ENCODE results near the gene SPX. TPM values are rescaled to one million over a fixed set of nuclear protein-coding genes. Genes with fewer than 3 reads are reported as not detected.

SPX gene
- total and polyA plus RNA-seq, 7 donors, result 0.59 to 17.1 (median 2.4) TPM

DNA sequence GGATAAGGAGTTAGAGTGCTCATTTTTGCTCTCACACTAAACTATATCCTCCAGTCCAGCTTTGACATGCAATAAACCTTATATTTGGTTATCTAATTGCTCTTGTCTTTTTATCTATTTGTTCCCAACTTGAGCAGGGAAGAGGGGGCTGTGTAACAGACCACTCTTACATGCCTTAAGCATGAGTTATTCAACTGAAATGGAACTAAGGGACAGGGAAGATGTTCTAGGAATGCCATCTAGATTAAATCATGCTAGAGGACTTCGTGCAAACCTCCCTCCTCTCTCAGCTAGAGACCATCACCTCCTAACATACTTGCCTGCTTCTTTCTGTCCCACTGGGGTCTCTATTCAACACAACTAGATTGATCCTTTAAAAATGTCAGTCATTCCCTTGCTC is 20.6 kb downstream of the SPX start:
- DNase-seq, result no peak
- intact Hi-C loops (cut with DNase I), result no loop called here
- no peak overlapping the region for H3K27ac ChIP-seq
- peaks cover 18% of the 10 kb centered on the region for H3K4me1 ChIP-seq
- no peaks in the 10 kb centered on the region for H3K27me3 ChIP-seq (ENCODE audit: insufficient read depth in 3 of 3, low read length in 2 of 3)
- no peaks in the 10 kb centered on the region for H3K9me3 ChIP-seq
- WGBS, 3 donors, result 0 to 9% (median 0%) methylated on average over 1 of the region's 1 CpG
- no peak overlapping the region for H3K4me3 ChIP-seq
- H3K36me3 ChIP-seq (ENCODE audit: insufficient read depth in 1 of 2, low read depth in 1 of 2), result no peaks in the 10 kb centered on the region
- TF ChIP-seq, protein P1, sequence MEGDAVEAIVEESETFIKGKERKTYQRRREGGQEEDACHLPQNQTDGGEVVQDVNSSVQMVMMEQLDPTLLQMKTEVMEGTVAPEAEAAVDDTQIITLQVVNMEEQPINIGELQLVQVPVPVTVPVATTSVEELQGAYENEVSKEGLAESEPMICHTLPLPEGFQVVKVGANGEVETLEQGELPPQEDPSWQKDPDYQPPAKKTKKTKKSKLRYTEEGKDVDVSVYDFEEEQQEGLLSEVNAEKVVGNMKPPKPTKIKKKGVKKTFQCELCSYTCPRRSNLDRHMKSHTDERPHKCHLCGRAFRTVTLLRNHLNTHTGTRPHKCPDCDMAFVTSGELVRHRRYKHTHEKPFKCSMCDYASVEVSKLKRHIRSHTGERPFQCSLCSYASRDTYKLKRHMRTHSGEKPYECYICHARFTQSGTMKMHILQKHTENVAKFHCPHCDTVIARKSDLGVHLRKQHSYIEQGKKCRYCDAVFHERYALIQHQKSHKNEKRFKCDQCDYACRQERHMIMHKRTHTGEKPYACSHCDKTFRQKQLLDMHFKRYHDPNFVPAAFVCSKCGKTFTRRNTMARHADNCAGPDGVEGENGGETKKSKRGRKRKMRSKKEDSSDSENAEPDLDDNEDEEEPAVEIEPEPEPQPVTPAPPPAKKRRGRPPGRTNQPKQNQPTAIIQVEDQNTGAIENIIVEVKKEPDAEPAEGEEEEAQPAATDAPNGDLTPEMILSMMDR (IDR thresholded peaks at IDR 0.05), result no peak
- no peak for ATAC-seq

DNA sequence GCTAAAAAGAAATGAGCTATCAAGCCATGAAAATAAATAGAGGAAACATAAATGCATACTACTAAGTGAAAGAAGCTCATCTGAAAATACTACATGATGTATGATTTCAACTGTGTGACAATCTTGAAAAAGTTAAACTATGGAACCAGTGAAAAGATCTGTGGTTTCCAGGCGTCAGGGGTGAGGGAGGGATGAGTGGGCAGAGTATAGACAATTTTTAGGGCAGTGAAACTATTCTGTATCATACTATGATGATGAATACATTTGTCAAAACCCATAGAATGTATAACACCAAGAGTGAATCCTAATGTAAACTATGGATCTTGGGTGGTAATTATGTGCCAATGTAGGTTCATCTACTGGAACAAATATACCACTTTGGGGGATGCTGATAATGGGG is 21.3 kb downstream of the SPX start:
- H3K27me3 ChIP-seq (ENCODE audit: insufficient read depth in 3 of 3, low read length in 2 of 3), result no peaks in the 10 kb centered on the region
- TF ChIP-seq, protein P1 (IDR thresholded peaks at IDR 0.05), result no peak
- H3K4me1 ChIP-seq, result peaks cover 21% of the 10 kb centered on the region
- no peaks in the 10 kb centered on the region for H3K36me3 ChIP-seq (ENCODE audit: insufficient read depth in 1 of 2, low read depth in 1 of 2)
- H3K27ac ChIP-seq, result no peak overlapping the region
- 86 to 100% (median 91%) methylated on average over 1 of the region's 1 CpG for WGBS, 3 donors
- no peaks in the 10 kb centered on the region for H3K9me3 ChIP-seq
- intact Hi-C loops (cut with DNase I), result no loop called here
- DNase-seq (no peak), ATAC-seq (no peak)
- no peak overlapping the region for H3K4me3 ChIP-seq

GRCh38 chr12:21551841-21552465 is 25.9 kb downstream of the SPX start:
- TF ChIP-seq, protein P1 (IDR thresholded peaks at IDR 0.05), result no peak
- Histone ChIP-seq H3K27me3 (ENCODE audit: insufficient read depth in 3 of 3, low read length in 2 of 3) (no peaks in the 10 kb centered on the region), H3K27ac (peak overlapping the region; percentile 89), H3K9me3 (no peaks in the 10 kb centered on the region), H3K4me3 (no peak overlapping the region), H3K36me3 (ENCODE audit: insufficient read depth in 1 of 2, low read depth in 1 of 2) (no peaks in the 10 kb centered on the region), H3K4me1 (peaks cover 26% of the 10 kb centered on the region)
- WGBS, 3 donors, result 5 to 10% (median 8%) methylated on average over 4 of the region's 4 CpGs
- DNase-seq (no peak), ATAC-seq (peak; percentile 82 to 94 (median 86))
- intact Hi-C loops (cut with DNase I), result no loop called here

GRCh38 chr12:21552635-21553328 is 26.7 kb downstream of the SPX start:
- Histone ChIP-seq H3K9me3 (no peaks in the 10 kb centered on the region), H3K4me1 (peaks cover 26% of the 10 kb centered on the region), H3K4me3 (no peak overlapping the region), H3K27me3 (ENCODE audit: insufficient read depth in 3 of 3, low read length in 2 of 3) (no peaks in the 10 kb centered on the region), H3K27ac (peak overlapping the region; percentile 89), H3K36me3 (ENCODE audit: insufficient read depth in 1 of 2, low read depth in 1 of 2) (no peaks in the 10 kb centered on the region)
- ATAC-seq, result peak; percentile 38 to 57 (median 50)
- 40 to 53% (median 43%) methylated on average over 6 of the region's 6 CpGs for WGBS, 3 donors
- DNase-seq, result no peak
- TF ChIP-seq, protein P1 (IDR thresholded peaks at IDR 0.05), result no peak
- intact Hi-C loops (cut with DNase I), result no loop called here

Data from psoas muscle (tissue), 8 donors.